ENCODE measurements around the gene NACC2.

DNA sequence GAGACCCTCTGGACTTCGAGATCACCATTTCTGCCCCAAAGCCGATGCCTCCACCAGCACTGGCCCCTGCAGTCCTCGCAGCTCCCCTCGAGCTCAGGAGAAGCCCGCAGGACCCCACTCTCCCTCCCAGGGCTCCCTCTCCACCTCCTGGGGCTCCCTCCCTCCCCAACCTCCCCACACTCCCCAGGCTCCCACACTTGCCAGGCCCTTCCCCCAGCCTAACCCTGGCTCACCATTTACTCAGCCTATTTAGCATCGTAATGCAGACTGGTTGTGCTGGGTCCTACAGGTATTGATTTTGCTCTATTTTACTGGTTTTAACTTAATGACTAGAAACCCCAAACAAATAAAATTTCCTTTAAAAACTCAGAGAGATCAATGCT lies 47.3 kb upstream of the NACC2 start:
- TF ChIP-seq, protein P1, sequence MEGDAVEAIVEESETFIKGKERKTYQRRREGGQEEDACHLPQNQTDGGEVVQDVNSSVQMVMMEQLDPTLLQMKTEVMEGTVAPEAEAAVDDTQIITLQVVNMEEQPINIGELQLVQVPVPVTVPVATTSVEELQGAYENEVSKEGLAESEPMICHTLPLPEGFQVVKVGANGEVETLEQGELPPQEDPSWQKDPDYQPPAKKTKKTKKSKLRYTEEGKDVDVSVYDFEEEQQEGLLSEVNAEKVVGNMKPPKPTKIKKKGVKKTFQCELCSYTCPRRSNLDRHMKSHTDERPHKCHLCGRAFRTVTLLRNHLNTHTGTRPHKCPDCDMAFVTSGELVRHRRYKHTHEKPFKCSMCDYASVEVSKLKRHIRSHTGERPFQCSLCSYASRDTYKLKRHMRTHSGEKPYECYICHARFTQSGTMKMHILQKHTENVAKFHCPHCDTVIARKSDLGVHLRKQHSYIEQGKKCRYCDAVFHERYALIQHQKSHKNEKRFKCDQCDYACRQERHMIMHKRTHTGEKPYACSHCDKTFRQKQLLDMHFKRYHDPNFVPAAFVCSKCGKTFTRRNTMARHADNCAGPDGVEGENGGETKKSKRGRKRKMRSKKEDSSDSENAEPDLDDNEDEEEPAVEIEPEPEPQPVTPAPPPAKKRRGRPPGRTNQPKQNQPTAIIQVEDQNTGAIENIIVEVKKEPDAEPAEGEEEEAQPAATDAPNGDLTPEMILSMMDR (IDR thresholded peaks at IDR 0.05), result no peak
- TF ChIP-seq ZFX (IDR thresholded peaks at IDR 0.05; ENCODE audit: borderline replicate concordance), result no peak

Measured in 22Rv1 (cell line).